ENCODE measurements around the gene PAOX.

GRCh38 chr10:133399123-133399601, 20.1 kb downstream of the PAOX start:
- TF ChIP-seq EZH2 (IDR thresholded peaks at IDR 0.05; ENCODE audit: borderline replicate concordance, low read depth, low read length, severe bottlenecking) (no peak), CTCF (IDR thresholded peaks at IDR 0.05; ENCODE audit: borderline replicate concordance, extremely low read depth, low read length, poor library complexity, severe bottlenecking) (no peak)

All from DND-41 (cell line).